ENCODE results near the gene TEX22. TPM values are rescaled to one million over a fixed set of nuclear protein-coding genes. Genes with fewer than 3 reads are reported as not detected.

The TEX22 gene
- total RNA-seq, 1 experiment from 2014 or later = 0.87 TPM

DNA sequence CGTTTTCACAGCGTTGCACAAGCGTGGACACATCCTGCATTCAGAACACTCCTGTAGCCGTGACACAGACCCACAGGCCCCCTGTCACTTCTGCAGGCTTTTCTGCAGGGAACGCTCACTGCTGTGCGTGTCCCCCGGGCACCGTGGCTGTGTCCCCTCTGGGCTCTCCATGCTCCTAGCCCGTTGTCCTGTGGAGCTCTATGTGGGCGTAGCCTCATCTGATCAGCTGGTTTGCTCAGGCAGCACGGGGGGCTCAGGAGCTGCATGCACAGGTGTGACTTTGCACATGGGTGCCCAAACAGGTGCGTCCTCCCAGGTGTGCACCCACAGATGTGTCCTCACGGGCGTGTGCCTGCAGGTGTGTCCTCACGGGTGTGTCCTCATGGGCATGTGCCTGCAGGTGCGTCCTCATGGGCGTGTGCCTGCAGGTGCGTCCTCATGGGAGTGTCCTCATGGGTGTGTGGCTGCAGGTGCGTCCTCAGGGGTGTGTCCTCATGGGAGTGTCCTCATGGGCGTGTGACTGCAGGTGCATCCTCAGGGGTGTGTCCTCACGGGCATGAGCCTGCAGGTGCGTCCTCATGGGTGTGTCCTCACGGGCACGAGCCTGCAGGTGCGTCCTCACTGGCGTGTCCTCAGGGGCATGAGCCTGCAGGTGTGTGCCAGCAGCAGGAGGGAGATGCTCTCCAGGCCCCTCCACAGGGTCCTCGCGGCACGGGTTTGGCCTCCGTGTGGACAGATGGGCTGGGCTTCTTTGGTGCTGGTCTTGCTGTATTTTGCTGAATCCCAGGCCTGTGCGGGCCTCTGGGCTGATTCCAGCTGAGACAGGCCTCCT is 38.8 kb downstream of the TEX22 start (continued):
- TF ChIP-seq, protein P1, sequence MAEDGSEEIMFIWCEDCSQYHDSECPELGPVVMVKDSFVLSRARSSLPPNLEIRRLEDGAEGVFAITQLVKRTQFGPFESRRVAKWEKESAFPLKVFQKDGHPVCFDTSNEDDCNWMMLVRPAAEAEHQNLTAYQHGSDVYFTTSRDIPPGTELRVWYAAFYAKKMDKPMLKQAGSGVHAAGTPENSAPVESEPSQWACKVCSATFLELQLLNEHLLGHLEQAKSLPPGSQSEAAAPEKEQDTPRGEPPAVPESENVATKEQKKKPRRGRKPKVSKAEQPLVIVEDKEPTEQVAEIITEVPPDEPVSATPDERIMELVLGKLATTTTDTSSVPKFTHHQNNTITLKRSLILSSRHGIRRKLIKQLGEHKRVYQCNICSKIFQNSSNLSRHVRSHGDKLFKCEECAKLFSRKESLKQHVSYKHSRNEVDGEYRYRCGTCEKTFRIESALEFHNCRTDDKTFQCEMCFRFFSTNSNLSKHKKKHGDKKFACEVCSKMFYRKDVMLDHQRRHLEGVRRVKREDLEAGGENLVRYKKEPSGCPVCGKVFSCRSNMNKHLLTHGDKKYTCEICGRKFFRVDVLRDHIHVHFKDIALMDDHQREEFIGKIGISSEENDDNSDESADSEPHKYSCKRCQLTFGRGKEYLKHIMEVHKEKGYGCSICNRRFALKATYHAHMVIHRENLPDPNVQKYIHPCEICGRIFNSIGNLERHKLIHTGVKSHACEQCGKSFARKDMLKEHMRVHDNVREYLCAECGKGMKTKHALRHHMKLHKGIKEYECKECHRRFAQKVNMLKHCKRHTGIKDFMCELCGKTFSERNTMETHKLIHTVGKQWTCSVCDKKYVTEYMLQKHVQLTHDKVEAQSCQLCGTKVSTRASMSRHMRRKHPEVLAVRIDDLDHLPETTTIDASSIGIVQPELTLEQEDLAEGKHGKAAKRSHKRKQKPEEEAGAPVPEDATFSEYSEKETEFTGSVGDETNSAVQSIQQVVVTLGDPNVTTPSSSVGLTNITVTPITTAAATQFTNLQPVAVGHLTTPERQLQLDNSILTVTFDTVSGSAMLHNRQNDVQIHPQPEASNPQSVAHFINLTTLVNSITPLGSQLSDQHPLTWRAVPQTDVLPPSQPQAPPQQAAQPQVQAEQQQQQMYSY (CRISPR knock-in tag; IDR thresholded peaks at IDR 0.05) = no peak
- TF ChIP-seq, protein P2, sequence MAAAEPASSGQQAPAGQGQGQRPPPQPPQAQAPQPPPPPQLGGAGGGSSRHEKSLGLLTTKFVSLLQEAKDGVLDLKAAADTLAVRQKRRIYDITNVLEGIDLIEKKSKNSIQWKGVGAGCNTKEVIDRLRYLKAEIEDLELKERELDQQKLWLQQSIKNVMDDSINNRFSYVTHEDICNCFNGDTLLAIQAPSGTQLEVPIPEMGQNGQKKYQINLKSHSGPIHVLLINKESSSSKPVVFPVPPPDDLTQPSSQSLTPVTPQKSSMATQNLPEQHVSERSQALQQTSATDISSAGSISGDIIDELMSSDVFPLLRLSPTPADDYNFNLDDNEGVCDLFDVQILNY (CRISPR knock-in tag; IDR thresholded peaks at IDR 0.05) = no peak

DNA sequence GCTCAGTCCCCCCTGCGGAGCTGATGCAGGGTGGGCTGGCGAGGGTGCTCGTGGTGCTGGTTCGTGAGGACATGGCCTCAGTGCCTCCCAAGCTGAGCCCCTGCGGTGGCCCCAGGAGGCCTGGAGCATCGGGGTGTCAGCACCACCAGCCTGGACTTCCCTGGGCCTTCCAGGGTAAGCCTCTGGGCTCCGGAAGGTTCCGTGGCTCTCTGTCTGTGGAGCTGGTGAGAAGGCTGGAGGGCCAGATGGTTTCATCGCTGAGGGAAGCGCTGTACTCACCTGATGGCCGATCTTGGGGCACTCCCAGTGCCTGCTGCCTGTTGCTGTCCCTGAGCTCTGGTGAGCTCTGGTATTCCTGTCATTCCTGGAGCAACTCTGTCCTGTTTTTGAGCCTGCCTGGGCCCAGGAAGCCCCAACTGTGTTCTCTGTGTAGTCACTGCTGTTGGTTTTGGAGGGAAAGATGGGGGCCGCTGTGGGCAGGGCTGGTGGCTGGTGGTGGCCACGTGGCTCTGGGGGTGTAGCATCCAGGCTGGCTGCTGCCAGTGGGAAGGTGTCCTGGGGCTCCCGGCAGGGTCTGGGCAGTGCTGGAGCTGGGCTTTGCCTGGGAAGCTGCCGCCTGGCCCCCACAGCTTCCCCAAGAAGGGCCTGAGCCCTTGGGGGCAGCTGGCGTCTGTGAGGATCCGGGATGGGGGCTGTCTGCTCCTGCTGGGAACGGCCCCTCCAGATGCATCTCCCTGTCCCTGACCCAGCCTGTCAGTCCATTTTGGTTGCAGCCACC is 39.6 kb downstream of the TEX22 start:
- POLR2A ChIA-PET = interaction anchor here (0.6 kb wide), 1 partner anchor 92 kb away, joined by 7 read pairs; no protein-coding TSS in a partner anchor
- Mint-ChIP-seq H3K4me3 (no peak overlapping the region), H3K27ac (no peak overlapping the region), H3K36me3 (peaks cover 15% of the 10 kb centered on the region), H3K27me3 (ENCODE audit: low read depth) (no peaks in the 10 kb centered on the region), H3K4me1 (peaks cover 8% of the 10 kb centered on the region), H3K9me3 (no peaks in the 10 kb centered on the region)
- TF ChIP-seq, protein P3, sequence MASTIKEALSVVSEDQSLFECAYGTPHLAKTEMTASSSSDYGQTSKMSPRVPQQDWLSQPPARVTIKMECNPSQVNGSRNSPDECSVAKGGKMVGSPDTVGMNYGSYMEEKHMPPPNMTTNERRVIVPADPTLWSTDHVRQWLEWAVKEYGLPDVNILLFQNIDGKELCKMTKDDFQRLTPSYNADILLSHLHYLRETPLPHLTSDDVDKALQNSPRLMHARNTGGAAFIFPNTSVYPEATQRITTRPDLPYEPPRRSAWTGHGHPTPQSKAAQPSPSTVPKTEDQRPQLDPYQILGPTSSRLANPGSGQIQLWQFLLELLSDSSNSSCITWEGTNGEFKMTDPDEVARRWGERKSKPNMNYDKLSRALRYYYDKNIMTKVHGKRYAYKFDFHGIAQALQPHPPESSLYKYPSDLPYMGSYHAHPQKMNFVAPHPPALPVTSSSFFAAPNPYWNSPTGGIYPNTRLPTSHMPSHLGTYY (CRISPR knock-in tag; IDR thresholded peaks at IDR 0.05) = no peak
- ATAC-seq = no peak
- DNase-seq (ENCODE audit: low spot score) = no peak
- CTCF ChIA-PET = interaction anchor here (1.0 to 1.4 kb wide), 3 partner anchors 11 to 67 kb away, joined by 3 to 6 read pairs (median 3); no protein-coding TSS in a partner anchor

DNA sequence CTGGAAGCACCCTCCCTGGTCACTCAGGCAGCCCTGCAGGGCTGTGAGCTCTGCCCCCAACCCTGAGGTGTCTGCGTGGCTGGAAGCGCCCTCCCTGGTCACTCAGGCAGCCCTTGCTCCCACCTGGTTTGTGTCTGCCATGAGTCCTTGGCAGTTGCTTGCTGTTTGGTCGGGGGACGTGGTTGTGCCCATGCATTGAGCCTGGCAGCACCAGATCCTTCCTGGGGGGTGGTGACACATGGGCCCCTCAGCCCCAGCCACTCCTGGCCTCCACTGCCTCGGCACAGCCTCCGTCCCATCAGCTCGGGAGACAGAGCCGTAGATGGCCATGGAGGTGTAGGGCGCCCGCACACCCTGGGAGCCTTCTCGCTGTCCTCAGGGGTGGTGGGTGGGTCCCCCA is 40.8 kb downstream of the TEX22 start:
- POLR2A ChIA-PET = no interaction called here
- no peak overlapping the region for H3K4me3 Mint-ChIP-seq
- H3K27ac Mint-ChIP-seq = no peak overlapping the region
- ATAC-seq (no peak), DNase-seq (ENCODE audit: low spot score) (no peak)
- no peaks in the 10 kb centered on the region for H3K27me3 Mint-ChIP-seq (ENCODE audit: low read depth)
- no peaks in the 10 kb centered on the region for H3K9me3 Mint-ChIP-seq
- peaks cover 2% of the 10 kb centered on the region; the same call in 1 of the 2 replicates for H3K4me1 Mint-ChIP-seq
- peaks cover 20% of the 10 kb centered on the region for H3K36me3 Mint-ChIP-seq
- CTCF ChIA-PET = interaction anchor here (0.7 to 2.0 kb wide), 3 partner anchors 9 to 41 kb away, joined by 3 to 8 read pairs (median 3); no protein-coding TSS in a partner anchor
- TF ChIP-seq ZNF232 (CRISPR knock-in tag; IDR thresholded peaks at IDR 0.05) = no peak
- TF ChIP-seq, protein P1 (CRISPR knock-in tag; IDR thresholded peaks at IDR 0.05) = no peak
- TF ChIP-seq, protein P2 (CRISPR knock-in tag; IDR thresholded peaks at IDR 0.05) = no peak
- TF ChIP-seq TCF7 (CRISPR knock-in tag; IDR thresholded peaks at IDR 0.05; ENCODE audit: low read depth) = no peak
- no peak for TF ChIP-seq PRRX2 (CRISPR knock-in tag; IDR thresholded peaks at IDR 0.05)
- TF ChIP-seq, protein P3 (CRISPR knock-in tag; IDR thresholded peaks at IDR 0.05) = no peak
- TF ChIP-seq NR1H2 (CRISPR knock-in tag; IDR thresholded peaks at IDR 0.05) = no peak
- no peak for TF ChIP-seq FOXK1 (CRISPR knock-in tag; IDR thresholded peaks at IDR 0.05)
- no peak for TF ChIP-seq EMX1 (CRISPR knock-in tag; IDR thresholded peaks at IDR 0.05)
- no peak for TF ChIP-seq ATF1 (CRISPR knock-in tag; IDR thresholded peaks at IDR 0.05)
- TF ChIP-seq ZNF317 (CRISPR knock-in tag; IDR thresholded peaks at IDR 0.05; ENCODE audit: borderline replicate concordance, low read depth) = no peak
- TF ChIP-seq, protein P4, sequence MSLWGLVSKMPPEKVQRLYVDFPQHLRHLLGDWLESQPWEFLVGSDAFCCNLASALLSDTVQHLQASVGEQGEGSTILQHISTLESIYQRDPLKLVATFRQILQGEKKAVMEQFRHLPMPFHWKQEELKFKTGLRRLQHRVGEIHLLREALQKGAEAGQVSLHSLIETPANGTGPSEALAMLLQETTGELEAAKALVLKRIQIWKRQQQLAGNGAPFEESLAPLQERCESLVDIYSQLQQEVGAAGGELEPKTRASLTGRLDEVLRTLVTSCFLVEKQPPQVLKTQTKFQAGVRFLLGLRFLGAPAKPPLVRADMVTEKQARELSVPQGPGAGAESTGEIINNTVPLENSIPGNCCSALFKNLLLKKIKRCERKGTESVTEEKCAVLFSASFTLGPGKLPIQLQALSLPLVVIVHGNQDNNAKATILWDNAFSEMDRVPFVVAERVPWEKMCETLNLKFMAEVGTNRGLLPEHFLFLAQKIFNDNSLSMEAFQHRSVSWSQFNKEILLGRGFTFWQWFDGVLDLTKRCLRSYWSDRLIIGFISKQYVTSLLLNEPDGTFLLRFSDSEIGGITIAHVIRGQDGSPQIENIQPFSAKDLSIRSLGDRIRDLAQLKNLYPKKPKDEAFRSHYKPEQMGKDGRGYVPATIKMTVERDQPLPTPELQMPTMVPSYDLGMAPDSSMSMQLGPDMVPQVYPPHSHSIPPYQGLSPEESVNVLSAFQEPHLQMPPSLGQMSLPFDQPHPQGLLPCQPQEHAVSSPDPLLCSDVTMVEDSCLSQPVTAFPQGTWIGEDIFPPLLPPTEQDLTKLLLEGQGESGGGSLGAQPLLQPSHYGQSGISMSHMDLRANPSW (CRISPR knock-in tag; conservative IDR thresholded peaks at IDR 0.05; ENCODE audit: low read depth) = no peak

All from WTC11 (cell line).